Heart left ventricle (tissue), 16 donors: ENCODE measurements around the gene RERG. TPM values are rescaled to one million over a fixed set of nuclear protein-coding genes. Genes with fewer than 3 reads are reported as not detected.

ENCODE experiments used
- ATAC-seq, 4 donors: fragments of 200-7000 bp; cut with Tn5 transposase; one replicate each; pipeline ENCODE4 v1.9.1; 2020 to 2022; ENCODE audit warnings: moderate library complexity in 4 of 4, mild to moderate bottlenecking in 3 of 4, moderate number of reproducible peaks in 1 of 4
- DNase-seq, 5 donors: peaks; one replicate each; pipeline ENCODE4 v3.0.0-alpha.2; 2020
- H3K27ac ChIP-seq, 12 donors: fragments of 200-600 bp; sonication (generic) in 4 of 12; one replicate each; pipeline versions ENCODE4 v1.5.0 to v1.8.0; 2016 to 2022; ENCODE audit warnings: mild to moderate bottlenecking in 2 of 12
- H3K27me3 ChIP-seq, 9 donors: fragments of 200-600 bp; sonication (generic) in 2 of 9; one replicate each; pipeline versions ENCODE4 v1.5.1 to v1.8.0; 2016 to 2022; ENCODE audit warnings: mild to moderate bottlenecking in 3 of 9
- H3K36me3 ChIP-seq, 9 donors: fragments of 200-600 bp; sonication (generic) in 2 of 9; one replicate each; pipeline versions ENCODE4 v1.5.0 to v1.8.0; 2018 to 2022; ENCODE audit warnings: mild to moderate bottlenecking in 2 of 9
- H3K4me1 ChIP-seq, 12 donors: fragments of 200-600 bp; sonication (generic) in 4 of 12; one replicate each; pipeline versions ENCODE4 v1.5.0 to v1.8.0; 2016 to 2022; ENCODE audit warnings: mild to moderate bottlenecking in 3 of 12
- H3K4me3 ChIP-seq, 12 donors: fragments of 200-600 bp; sonication (generic) in 4 of 12; one replicate each; pipeline versions ENCODE4 v1.5.0 to v1.8.0; 2017 to 2022; ENCODE audit warnings: mild to moderate bottlenecking in 9 of 12, moderate library complexity in 4 of 12
- H3K9me3 ChIP-seq, 12 donors: fragments of 200-600 bp; sonication (generic) in 4 of 12; one replicate each; pipeline versions ENCODE4 v1.5.0 to v1.8.0; 2016 to 2022; ENCODE audit warnings: mild to moderate bottlenecking in 1 of 12
- CTCF ChIP-seq, 12 donors: fragments of 200-600 bp; sonication (generic) in 4 of 12; IDR thresholded peaks; one replicate each; pipeline versions ENCODE4 v1.5.0 to v1.8.0; 2018 to 2022; ENCODE audit warnings: antibody characterized with exemption in 12 of 12, mild to moderate bottlenecking in 5 of 12
- POLR2A ChIP-seq, 2 donors: fragments of 450-650 bp; IDR thresholded peaks; one replicate each; pipeline ENCODE4 v1.6.1; 2017; ENCODE audit warnings: antibody characterized with exemption in 2 of 2, mild to moderate bottlenecking in 2 of 2, moderate library complexity in 2 of 2
- WGBS, 4 donors: extraction: QIAGEN DNeasy Blood & Tissue Kit in 2 of 4; methylation state at CpG; one replicate each; pipeline versions ENCODE4 v1.1.5 to v1.1.7; 2013 to 2018; 5-methylcytosine and 5-hydroxymethylcytosine counted together
- intact Hi-C, 10 donors: fragments of 100-400 bp; cut with DNase I; formaldehyde crosslinking; loops; one replicate each; pipeline versions ENCODE4 v1.11.1 to v1.14.2; 2022
- polyA plus RNA-seq, 2 donors: library from polyadenylated mRNA; stranded (reverse); fragments of 200-250 nt; gene quantifications; one replicate each; pipeline ENCODE4 v1.2.3, GENCODE V29; 2013
- total RNA-seq, 9 donors: library from RNA; depleted of rRNA in 2 of 9; stranded (reverse); fragments of >200 nt in 2 of 9; fragmentation: NEBNext Ultra II Directional in 3 of 9; extraction: Animal tissue kit (Norgen Biotek cat#: 25700) in 3 of 9; gene quantifications; one replicate each; pipeline versions ENCODE4 v1.1.0 to v1.2.4, GENCODE V29; 2016 to 2023
- donor health status: ischemic (EF 13 %, LVEDD 7.1; RV severe dilation, severe dysfunction).
- donor health status: healthy with polysubstance abuse.
- donor health status: DM: no; HTN: yes; CAD: no.
- donor health status: DM: no; HTN: no; CAD: no.
- donor health status: ischemic (EF 25% LVEDD 6.9; RV normal size, moderate dysfunction).
- donor health status: ischemic (EF 25% LVEDD 5.7; RV mildly dilated, moderate dysfunction).
- donor health status: healthy.
- donor health status: DM: yes; HTN: yes; CAD: no.
- donor health status: ischemic (EF 35%, LVEDD 5.7; RV mildly dilated, moderate dysfunction).
- donor health status: nonischemic (EF 11% LVEDD 7.7; RV severe dilation, severe dysfunction).
- donor health status: DM: yes; HTN: yes; CAD: no.
- donor health status: PGD.
- donor health status: ischemic (EF 29% LVEDD 5.4; RV normal size, mild dysfunction).
- donor health status: nonischemic (EF 23%, LVEDD 6.1; RV moderate dilation, normal function).

The RERG gene
- total and polyA plus RNA-seq, 11 donors, result 2.9 to 17.7 (median 4.2) TPM

DNA sequence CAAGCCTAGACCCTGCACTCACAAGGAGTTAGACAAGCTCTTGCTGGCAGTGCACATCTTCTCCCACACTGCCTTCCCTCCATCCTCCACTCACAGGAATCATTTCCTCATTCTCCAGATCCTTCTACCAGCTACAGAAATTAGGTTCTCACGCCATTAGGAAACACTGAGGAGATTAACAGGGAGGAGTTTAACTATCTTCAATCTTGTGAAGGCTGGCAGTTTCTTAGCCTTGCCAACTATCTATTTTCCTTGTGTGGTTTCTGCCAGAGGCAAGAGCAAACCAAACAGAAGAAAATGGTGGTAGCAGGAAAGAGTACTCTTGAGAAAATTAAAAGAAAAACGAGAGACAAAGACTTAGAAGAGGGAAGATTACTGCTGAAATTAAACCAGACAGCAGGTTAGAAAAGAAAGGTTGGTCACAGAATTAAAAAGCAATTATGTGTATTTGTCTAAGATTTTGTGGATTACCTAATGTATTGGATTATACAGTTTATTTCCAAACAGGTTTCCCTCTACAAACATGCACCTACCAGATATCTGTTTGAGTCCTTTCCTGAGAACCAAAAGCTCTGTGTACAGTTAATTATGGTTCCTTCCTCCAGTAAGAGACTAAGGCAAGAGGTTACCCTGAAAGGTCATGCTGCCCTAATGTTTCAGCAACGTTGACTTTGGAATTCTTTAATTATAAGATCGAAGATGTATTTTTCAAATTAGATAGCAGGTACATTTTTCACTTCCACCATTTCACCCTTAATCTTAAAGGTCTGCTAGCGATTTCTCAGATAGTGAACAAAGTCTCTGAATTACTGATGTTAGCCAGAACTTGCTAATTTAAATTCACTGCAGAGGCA lies 5.0 kb downstream of the RERG start:
- Histone ChIP-seq H3K36me3 (no peaks in the 10 kb centered on the region), H3K9me3 (no peaks in the 10 kb centered on the region), H3K27me3 (peaks cover 0 to 13% (median 0%) of the 10 kb centered on the region in 9 donors), H3K4me3 (no peak overlapping the region), H3K4me1 (peaks cover 0 to 17% (median 4%) of the 10 kb centered on the region in 12 donors), H3K27ac (peak overlapping the region in 6 of 12 donors; percentile 14 to 85 (median 60))
- no peak for TF ChIP-seq POLR2A (IDR thresholded peaks at IDR 0.05)
- no peak for TF ChIP-seq CTCF (IDR thresholded peaks at IDR 0.05)
- DNase-seq (no peak), ATAC-seq (no peak)
- 53 to 65% (median 60%) methylated on average over 5 of the region's 5 CpGs for WGBS, 4 donors
- intact Hi-C loops, result loop anchor here in 3 of 10 donors (5.0 kb wide), 3 partner anchors 59 to 494 kb away; no protein-coding TSS in a partner anchor

DNA sequence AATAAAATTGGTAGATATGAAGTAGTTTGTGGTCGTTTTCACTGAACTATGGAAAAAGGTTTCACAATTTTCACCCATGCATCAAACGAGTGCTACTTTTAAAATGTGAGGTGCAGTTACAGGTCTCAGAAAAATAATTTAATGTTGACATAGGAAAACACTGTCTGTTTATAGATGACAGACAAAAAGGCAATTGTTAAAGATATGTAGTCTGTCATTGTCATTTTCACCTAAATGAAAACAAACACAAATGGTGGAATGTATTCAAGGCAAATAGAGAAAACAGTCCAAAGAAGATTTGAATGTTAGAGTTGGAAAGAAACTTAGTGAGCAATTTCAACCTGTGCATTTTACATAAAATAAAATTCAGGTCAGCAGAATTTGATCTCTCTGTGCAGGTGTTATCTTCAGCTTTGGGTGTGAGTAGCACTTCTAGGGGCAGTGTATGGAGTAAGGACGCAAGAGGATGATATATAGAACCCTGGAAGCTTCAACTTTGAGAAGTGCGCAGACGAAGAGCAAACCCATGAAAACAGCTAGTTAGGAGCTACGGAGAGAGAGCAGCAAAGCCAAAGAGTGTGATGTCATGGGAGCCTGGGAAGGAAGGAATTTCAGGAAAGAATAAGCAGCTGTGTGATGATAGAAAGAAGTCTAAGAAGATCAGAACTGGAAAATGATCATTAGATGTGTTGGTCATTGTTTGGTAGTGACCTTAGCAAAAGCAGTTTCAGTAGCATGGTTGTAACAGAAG lies 6.2 kb downstream of the RERG start:
- 53 to 61% (median 60%) methylated on average over 6 of the region's 6 CpGs for WGBS, 4 donors

GRCh38 chr12:15212930-15213329 lies 8.3 kb downstream of the RERG start:
- Histone ChIP-seq H3K9me3 (no peaks in the 10 kb centered on the region), H3K4me3 (no peak overlapping the region), H3K27me3 (peaks cover 0 to 5% (median 0%) of the 10 kb centered on the region in 9 donors), H3K27ac (peak overlapping the region in 1 of 12 donors; percentile 13), H3K4me1 (peaks cover 0 to 37% (median 0%) of the 10 kb centered on the region in 12 donors), H3K36me3 (no peaks in the 10 kb centered on the region)
- ATAC-seq (no peak), DNase-seq (no peak)
- intact Hi-C loops, result loop anchor here in 1 of 10 donors (2.0 kb wide), 1 partner anchor 60 kb away; no protein-coding TSS in a partner anchor
- WGBS, 4 donors, result 78 to 89% (median 81%) methylated on average over 2 of the region's 2 CpGs
- TF ChIP-seq CTCF (IDR thresholded peaks at IDR 0.05), result no peak

More for the DNA sequence above, 6.2 kb downstream of the RERG start:
- no peaks in the 10 kb centered on the region for H3K36me3 ChIP-seq
- peaks cover 0 to 24% (median 0%) of the 10 kb centered on the region in 12 donors for H3K4me1 ChIP-seq
- peak overlapping the region in 1 of 12 donors; percentile 17 for H3K4me3 ChIP-seq
- ATAC-seq, result peak; percentile 37 to 68 (median 48)
- H3K27me3 ChIP-seq, result peaks cover 0 to 5% (median 0%) of the 10 kb centered on the region in 9 donors
- peak in 1 of 5 donors; percentile 12 for DNase-seq
- no peaks in the 10 kb centered on the region for H3K9me3 ChIP-seq
- TF ChIP-seq CTCF (IDR thresholded peaks at IDR 0.05) (no peak), POLR2A (IDR thresholded peaks at IDR 0.05) (no peak)
- peak overlapping the region in 7 of 12 donors; percentile 24 to 85 (median 59) for H3K27ac ChIP-seq
- intact Hi-C loops, result loop anchor here in 3 of 10 donors (5.0 kb wide), 3 partner anchors 58 to 493 kb away; no protein-coding TSS in a partner anchor
